Activated CD8-positive, alpha-beta memory T cell treated with anti-CD3 and anti-CD28 coated beads for 36 hours (primary cell): Measurements from ENCODE around the gene PKM. TPM values are rescaled to one million over a fixed set of nuclear protein-coding genes. Genes with fewer than 3 reads are reported as not detected.
"Not testable (repeated sequence)": the region's sequence is repeated elsewhere in the genome, so short reads cannot be mapped to it uniquely, and the experiment has no call there.

Experiments
- CTCF ChIA-PET: fragments of 350-600 bp; sonication (Branson Sonifier 250); formaldehyde crosslinking; loops from one replicate; lab custom pipeline; 2021; ENCODE audit warnings: antibody characterized with exemption; lab: Charles Lee
- POLR2A ChIA-PET: fragments of 350-600 bp; sonication (Branson Sonifier 250); formaldehyde crosslinking; loops from one replicate; lab custom pipeline; 2021; ENCODE audit warnings: antibody characterized with exemption; lab: Charles Lee
- total RNA-seq, 2 experiments: library from RNA; stranded (reverse); gene quantifications; one replicate each; pipeline ENCODE4 v1.2.3, GENCODE V29; 2021

Gene PKM
- total RNA-seq, 2 experiments from 2014 or later = 2,552 to 2,669 TPM

GRCh38 chr15:72173401-72173800 lies 57.6 kb downstream of the PKM start:
- CTCF ChIA-PET = interaction anchor here (2.0 kb wide), 1 partner anchor 17 kb away, joined by 6 read pairs; no protein-coding TSS in a partner anchor
- POLR2A ChIA-PET = no interaction called here

- POLR2A ChIA-PET = no interaction called here
Observed at GRCh38 chr15:72172796-72173195, 58.2 kb downstream of the PKM start.

GRCh38 chr15:72171978-72172377 lies 59.0 kb downstream of the PKM start:
- POLR2A ChIA-PET = not testable (repeated sequence)
- CTCF ChIA-PET = interaction anchor here (2.0 kb wide), 1 partner anchor 16 kb away, joined by 6 read pairs; no protein-coding TSS in a partner anchor

More at GRCh38 chr15:72172796-72173195, 58.2 kb downstream of the PKM start:
- CTCF ChIA-PET = interaction anchor here (2.0 kb wide), 1 partner anchor 17 kb away, joined by 6 read pairs; no protein-coding TSS in a partner anchor

DNA sequence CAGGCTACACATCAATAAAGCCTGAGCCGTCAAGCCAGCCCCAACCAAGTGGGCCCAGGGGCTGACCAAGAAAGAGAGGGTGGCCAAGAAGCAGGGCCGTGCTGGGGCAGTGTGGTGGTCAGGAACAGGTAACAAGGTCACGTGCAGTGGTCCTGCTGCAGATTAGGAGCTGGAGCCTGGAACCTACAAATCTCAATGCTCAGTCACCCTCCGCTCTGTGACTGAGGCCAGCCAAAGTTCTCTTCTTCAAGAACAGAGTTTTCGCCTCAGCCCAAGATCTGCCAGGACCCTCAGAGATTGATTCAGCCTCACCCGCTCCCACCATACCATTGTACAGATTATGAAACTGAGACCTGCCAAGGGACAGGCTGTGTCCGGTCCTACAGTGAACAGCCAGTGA lies 60.3 kb downstream of the PKM start:
- ChIA-PET CTCF (no interaction called here), POLR2A (no interaction called here)

GRCh38 chr15:72169921-72170611 lies 60.9 kb downstream of the PKM start:
- POLR2A ChIA-PET = no interaction called here

DNA sequence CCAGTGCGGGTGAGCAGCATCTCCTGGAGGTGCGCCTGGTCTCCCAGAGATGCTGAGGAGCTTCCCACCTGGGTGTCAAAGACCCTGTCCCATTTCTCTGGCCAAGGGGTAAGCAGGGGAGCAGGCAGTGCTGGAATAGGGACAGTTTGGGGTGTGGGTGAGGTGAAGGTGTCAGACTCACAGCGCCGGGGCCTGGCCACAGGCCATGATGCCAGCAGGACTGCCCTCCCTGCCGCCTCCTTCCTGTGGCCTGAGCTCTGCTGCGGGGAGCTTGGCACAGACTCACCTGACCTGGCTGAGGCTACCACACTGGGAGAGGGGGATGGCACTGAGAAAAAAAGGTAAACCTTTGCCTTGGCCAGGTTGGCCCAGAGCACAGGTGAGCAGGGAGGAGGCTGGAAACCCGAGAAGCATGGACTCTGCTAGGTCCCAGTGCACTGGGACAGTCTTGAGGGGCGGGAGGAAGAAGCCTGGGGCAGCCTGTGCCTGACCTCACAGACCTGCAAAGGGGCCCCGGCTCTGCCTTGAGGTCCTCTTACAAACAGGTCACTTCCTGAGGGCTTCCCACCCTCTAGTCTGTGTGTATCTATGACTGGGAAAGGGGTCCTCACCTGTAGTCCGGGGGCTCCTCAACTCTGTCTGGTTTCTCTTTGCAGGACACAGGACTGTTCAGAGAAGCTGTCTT lies 61.6 kb downstream of the PKM start:
- CTCF ChIA-PET = no interaction called here
- POLR2A ChIA-PET = no interaction called here

More at GRCh38 chr15:72169921-72170611, 60.9 kb downstream of the PKM start:
- CTCF ChIA-PET = no interaction called here

- ChIA-PET CTCF (no interaction called here), POLR2A (no interaction called here)
Observed at GRCh38 chr15:72168808-72169190, 62.2 kb downstream of the PKM start.

DNA sequence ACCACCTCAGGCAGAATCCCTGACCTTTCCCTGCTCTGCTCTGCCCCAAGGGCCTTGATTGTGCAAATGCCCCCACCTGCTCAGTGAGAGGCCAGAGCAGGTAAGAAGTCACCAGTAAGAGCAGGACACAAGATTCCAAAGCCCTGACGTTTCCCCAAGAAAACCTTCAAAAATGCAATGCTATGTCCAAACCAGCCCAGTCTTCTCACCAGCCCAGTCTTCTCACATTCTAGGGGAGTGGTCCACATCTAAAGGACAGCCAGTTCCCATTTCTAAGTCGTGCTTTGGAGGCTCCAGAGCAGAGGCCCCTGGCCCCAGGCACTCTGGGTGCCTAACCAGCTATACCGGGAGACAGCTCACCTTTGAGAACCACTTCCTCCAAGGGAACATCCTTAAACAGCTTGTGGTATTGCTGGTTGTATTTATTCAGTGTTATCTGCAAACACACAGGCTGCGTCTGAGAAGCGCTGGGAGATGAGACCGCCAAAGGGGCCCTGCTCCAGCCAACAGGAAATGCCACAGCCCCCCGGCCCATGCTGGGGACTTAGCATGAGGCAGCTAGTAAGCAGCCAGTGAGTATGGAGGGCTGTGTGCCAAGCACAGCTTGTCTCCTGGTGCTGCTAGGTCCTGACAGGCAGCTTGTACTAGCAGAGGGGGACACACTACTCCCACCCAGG lies 62.7 kb downstream of the PKM start:
- ChIA-PET POLR2A (no interaction called here), CTCF (no interaction called here)

DNA sequence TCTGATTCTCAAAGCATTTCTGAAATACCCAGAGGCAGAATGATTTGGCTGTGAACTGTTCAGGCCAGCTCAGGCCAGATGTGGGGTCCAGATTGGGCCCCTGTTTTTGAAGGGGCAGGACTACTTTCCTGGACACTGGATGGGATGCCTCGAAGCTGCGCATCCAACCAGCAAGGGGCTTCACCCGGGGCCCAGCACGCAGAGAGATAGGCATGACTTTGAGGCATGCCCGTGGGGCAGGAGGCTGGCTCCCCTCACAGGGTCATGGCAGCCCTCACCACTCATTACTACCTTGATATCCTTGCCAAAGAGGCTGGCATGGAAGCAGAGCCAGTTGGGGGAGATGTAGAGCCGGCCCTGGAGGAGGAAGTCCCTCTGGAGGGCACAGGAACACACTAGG lies 63.5 kb downstream of the PKM start:
- ChIA-PET POLR2A (no interaction called here), CTCF (no interaction called here)

DNA sequence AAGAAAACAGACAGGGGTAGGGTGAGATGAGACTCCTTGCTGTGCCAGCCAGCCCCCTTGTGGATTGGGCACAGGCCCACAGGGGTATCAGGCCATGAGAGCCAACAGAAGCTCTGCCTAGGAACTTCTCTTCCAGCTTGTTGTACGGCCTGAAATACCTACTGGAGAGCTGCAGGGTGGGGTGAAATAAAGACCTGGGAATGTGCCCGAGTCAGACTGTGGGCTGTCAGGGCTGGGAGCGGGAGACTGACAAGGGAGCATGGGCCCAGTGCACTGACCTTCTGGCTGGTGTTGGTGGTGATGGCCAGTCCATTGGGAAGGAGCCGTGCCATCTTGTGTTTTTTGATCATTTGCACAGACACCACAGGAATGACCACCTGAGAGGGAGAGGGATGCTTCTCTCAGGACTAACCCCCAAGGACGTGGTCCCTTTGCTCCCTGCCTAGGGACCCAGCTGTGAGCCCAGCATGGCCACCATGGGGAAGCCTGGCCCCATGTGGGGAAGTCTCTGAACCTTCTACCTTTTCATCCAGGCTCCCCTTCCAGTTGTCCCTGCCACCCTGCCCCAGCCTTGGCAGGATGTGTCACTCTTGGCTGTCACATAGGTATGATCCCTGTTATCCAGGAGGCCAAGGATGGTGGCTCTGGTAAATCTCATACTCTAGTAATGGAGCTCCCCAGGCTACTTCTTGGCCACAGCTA lies 64.1 kb downstream of the PKM start:
- CTCF ChIA-PET = interaction anchor here (1.1 kb wide), 1 partner anchor 423 kb away, joined by 3 read pairs; no protein-coding TSS in a partner anchor
- POLR2A ChIA-PET = no interaction called here

GRCh38 chr15:72163719-72164118 lies 67.3 kb downstream of the PKM start:
- CTCF ChIA-PET = interaction anchor here (1.4 kb wide), 1 partner anchor 17 kb away, joined by 3 read pairs; no protein-coding TSS in a partner anchor
- POLR2A ChIA-PET = interaction anchor here (0.7 kb wide), 1 partner anchor 47 kb away, joined by 4 read pairs; no protein-coding TSS in a partner anchor

- ChIA-PET CTCF (interaction anchor here (0.6 to 1.4 kb wide), 3 partner anchors 14 to 20 kb away, joined by 3 to 4 read pairs (median 3); no protein-coding TSS in a partner anchor), POLR2A (no interaction called here)
Observed at GRCh38 chr15:72162569-72162968, 68.4 kb downstream of the PKM start.

- POLR2A ChIA-PET = no interaction called here
- CTCF ChIA-PET = no interaction called here
Observed at GRCh38 chr15:72161361-72162132, 69.4 kb downstream of the PKM start.

DNA sequence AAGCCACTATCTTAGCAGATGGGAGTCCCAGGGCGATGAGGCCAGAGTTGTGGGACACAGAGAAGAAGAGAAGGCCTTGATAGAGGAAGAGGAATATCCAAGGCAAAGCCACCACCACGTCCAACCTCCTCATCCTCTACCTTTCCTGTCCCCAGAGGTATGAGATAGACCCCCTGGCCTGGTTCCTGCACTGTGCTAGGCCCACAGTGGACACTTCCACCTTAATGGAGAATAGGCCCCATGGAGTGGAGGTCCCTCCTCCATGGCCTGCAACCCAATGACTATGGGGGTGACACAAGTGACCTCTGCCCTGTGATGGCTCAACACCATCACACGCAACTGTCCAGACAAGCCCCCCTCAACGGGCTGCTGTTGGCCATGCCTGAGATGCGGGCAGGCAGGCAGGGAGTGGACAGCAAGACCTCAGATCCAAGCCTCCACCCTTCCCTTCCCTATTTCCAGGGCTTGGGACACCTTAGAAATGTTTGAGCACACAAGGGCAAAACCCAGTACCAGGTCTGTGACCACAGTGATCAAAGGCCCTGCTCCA lies 70.2 kb downstream of the PKM start:
- CTCF ChIA-PET = no interaction called here
- POLR2A ChIA-PET = no interaction called here

DNA sequence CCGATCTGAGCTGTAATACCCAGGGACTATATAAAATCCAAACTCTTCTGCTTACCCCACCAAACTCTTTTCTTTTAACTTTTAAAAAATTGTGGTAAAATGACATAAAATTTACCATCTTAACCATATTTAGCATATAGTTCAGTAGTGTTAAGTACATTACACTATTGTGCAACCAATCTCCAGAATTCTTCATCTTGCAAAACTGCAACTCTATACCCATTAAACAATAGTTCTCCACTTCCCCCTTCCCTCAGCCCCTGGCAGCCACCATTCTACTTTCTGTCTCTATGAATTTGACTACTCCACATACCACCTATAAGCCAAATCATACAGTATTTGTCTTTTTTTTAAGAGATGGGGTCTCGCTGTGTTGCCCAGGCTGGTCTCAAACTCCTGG lies 74.1 kb downstream of the PKM start:
- CTCF ChIA-PET = interaction anchor here (1.0 to 1.5 kb wide), 8 partner anchors 8 to 413 kb away, joined by 3 to 7 read pairs (median 4); no protein-coding TSS in a partner anchor
- POLR2A ChIA-PET = no interaction called here

GRCh38 chr15:72155635-72156616 lies 75.1 kb downstream of the PKM start:
- ChIA-PET POLR2A (no interaction called here), CTCF (interaction anchor here (0.6 to 1.5 kb wide), 14 partner anchors 9 to 412 kb away, joined by 3 to 8 read pairs (median 4); no protein-coding TSS in a partner anchor)
